GM10266 (cell line): ENCODE results near the gene P2RX7.
"Not testable (repeated sequence)": the region's sequence is repeated elsewhere in the genome, so short reads cannot be mapped to it uniquely, and the experiment has no call there.

Experiments
- DNase-seq: peaks from one replicate; pipeline ENCODE4 v3.0.0; 2012; ENCODE audit errors: extremely low spot score
- CTCF ChIP-seq: IDR thresholded peaks from 2 replicates; pipeline ENCODE4 v1.5.1; 2012; ENCODE audit warnings: mild to moderate bottlenecking, low read depth; ENCODE audit not compliant: control insufficient read depth, insufficient read depth; ENCODE audit errors: missing control alignments

P2RX7 gene

DNA sequence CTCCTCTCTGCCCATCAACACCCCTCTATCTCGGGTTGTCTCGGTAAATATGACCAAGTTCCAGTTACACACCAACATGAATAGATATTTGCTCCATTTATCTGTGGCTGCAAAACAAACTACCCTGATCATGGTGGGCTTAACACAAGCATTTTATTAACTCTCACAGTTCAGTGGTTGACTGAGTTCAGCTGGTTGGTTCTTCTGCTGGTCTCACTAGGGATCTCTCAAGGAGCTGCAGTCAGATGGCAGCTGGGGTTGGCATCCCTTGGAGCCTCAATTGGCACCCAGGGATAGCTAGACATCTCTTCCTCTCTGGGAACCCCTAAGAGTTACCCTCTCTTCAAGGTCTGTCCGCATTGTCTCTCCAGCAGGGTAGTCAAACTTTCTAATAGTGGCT lies 25.4 kb downstream of the P2RX7 start:
- DNase-seq: no peak
- TF ChIP-seq CTCF: no peak

DNA sequence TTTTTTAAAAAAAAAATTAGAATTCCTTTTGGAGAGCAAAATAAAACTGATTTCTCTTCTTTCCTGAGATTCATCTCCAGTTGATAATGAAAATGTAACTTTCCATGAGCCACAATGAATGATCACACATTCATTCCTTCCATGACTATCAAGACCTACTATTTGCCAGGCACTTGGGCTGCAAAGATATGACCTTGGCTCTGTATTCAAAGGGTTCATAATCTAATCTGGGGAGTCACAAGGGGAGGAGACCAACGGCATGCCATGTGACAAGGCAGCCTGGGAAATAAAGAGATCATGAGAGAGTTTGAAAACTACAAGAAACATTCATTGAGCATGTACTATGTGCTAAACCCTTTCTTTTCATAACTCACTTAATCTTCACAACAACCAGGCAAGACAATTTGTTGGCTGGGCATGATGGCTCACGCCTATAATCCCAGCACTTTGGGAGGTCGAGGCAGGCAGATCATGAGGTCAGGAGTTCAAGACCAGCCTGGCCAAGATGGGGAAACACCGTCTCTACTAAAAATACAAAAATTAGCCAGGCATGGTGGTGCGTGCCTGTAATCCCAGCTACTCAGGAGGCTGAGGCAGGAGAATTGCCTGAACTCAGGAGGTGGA lies 26.2 kb downstream of the P2RX7 start:
- DNase-seq: not testable (repeated sequence)

- peak; percentile 47 for DNase-seq
- TF ChIP-seq CTCF: no peak
These were observed 27.0 kb downstream of the P2RX7 start for GRCh38 chr12:121159467-121160307.

GRCh38 chr12:121162384-121162783 lies 29.7 kb downstream of the P2RX7 start:
- DNase-seq: no peak
- TF ChIP-seq CTCF: no peak

GRCh38 chr12:121162985-121163384 lies 30.3 kb downstream of the P2RX7 start:
- DNase-seq: no peak
- TF ChIP-seq CTCF: no peak

DNA sequence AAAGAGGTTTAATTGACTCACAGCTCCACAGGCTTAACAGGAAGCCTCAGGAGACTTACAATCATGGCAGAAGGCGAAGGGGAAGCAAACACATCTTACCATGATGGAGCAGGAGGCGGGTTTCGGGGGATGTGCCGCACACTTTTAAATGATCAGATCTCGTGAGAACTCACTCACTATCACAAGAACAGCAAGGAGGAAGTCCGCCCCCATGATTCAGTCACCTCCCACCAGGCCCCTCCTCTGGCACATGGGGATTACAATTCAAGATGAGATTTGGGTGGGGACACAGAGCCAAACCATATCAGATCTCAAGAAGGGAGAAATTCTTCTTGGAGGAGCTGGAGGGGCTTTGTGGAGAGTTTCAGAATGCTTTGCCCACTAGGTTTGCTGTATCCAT lies 32.2 kb downstream of the P2RX7 start:
- DNase-seq: not testable (repeated sequence)

DNA sequence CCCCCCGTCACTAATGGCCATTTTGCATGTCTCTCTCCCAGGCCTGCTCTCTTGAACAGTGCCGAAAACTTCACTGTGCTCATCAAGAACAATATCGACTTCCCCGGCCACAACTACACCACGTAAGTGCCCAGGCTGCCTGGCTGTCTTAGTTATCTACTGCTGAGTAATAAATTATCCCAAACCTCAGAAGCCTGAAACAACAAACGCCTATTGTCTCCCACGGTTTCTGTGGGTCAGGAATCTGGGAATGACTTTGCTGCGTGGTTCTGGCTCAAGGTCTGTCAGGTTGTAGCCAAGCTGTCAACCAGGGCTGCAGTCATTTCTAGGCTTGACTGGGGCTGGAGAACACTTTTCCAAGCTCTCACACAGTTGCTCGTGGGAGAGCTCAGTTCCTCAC lies 32.6 kb downstream of the P2RX7 start:
- DNase-seq: no peak
- TF ChIP-seq CTCF: no peak

DNA sequence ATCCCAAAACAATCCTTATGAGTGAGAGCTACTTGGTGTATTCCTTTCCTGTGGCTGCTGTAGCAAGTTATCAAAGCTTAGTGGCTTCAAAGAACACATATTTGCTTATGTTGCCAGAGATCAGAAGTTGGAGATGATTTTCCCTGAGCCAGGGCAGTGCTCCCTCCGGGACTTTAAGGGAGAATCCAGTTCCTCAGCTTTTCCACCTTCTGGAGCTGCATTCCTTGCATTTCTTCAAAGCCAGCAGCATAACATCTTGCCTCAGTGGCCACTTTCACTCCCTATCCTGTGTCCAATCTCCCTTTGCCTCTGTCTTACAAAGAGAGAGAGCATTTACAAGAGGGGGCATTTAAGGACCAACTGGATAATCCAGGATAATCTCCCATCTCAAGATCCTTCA lies 33.7 kb downstream of the P2RX7 start:
- DNase-seq: no peak
- no peak for TF ChIP-seq CTCF
